GM18519 (cell line): ENCODE measurements around the gene PTPRT.

Source experiments
- ATAC-seq: cut with Tn5 transposase; IDR thresholded peaks from one replicate; pipeline ENCODE4 v1.9.1; 2021; ENCODE audit warnings: mild to moderate bottlenecking, moderate library complexity; ENCODE audit not compliant: unreplicated experiment, low FRiP score

The PTPRT gene

DNA sequence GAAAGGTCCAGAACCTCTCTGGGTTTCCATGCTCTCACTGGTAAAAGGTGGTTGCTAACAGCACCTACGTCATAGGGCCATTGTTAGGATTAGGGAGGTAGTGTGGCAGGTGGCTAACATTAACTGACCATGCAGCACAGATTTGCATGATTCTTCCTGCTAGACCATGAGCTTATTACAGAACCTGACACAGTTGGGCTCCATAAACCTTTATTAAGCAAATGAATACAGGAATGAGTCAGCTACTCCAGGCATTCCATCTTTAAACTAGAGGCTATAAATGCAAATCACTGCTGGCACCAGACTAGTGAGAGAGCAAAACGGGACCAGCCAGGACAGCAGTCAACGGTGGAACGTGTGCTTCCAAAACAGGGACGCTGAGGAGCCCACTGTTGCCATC is 440.1 kb downstream of the PTPRT start:
- ATAC-seq = no peak

DNA sequence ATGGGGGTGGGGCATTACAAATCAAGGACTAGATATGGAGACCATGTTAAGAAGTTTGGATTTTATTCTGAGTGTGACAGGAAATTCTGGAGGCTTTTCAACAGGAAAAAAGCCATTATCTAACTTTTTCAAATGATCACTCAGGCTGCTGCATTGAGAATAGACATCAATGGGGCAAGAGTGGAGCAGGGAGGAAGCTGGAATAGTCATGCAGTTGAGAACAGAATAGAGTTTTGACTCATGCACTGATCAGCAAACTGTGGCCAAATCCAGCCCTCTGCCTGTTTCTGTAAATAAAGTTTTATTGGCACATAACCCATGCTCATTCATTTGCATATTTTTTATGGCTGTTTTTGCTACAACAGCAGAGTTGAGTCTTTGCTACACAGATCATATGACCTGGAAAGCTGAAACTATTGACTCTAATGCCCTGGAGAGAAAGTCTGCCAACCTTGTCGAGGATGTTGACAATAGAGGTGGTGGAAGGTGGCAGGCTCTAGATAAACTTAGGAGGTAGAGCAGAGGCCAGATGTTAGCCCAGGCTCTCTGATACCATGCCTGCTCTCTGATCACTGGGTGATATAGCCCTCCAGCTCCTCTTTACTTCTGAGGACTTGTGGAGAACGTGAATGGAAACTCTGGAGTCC is 441.8 kb downstream of the PTPRT start:
- ATAC-seq = no peak

- no peak for ATAC-seq
Observed at GRCh38 chr20:42744756-42745465, 444.8 kb downstream of the PTPRT start.

DNA sequence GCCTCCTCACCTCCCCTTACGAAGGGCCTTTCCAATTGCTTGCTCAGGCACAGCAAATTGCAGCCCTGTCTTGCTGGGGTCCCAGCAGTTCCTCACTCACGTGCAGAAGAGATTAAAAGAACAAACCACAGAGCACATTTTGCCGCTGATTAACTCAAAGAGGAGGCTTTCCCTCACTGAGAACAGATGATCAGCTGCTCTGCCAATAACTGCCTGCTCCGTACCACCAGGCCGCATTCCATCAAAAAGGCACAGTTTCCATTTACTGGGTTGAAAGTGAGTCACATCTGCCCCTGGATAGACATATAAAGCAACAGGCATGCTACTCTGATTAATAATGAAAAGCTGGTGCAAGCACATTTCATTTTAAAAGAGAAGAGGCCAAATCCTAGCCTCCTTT is 446.8 kb downstream of the PTPRT start:
- no peak for ATAC-seq

DNA sequence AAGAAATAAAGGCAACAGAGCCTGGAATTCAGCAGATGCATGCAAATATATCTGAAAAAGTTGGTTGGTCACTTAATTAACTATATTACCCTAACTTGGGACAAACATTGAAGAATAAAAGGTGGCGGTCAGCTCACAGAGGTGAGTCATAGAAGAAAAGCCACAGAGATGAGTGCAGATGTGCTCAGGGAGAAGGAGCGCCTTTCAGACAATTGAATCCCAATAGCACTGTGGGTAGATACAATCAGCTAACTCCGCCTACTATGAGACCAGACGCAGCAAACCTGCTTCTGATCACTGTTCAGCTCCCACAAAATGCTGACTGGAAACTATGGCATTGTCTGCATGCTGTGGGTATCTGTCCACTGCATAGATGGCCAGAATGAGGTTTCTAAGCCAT is 447.8 kb downstream of the PTPRT start:
- no peak for ATAC-seq

- ATAC-seq = no peak
Observed at GRCh38 chr20:42740226-42740870, 449.4 kb downstream of the PTPRT start.

DNA sequence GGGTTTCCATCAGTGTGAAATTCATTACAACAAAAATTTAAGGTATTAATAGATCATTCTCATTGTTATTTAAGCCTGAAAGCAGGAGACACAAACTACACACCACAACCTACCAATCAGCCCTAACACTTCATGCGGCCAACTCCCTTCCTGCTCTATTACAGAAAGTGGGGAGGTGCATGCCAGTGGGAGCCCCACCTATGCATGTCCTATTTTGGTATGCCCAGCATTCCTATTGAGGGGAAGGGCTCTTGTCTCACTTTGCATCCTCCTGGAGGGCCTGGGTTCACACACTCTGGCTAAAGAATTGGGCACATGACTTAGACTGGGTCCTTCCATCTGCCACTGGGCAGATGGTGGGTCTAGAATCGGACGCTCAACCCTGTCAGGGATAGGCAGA is 450.0 kb downstream of the PTPRT start:
- ATAC-seq = no peak

GRCh38 chr20:42735539-42735938 is 454.2 kb downstream of the PTPRT start:
- no peak for ATAC-seq

- no peak for ATAC-seq
Observed at GRCh38 chr20:42734660-42735368, 454.9 kb downstream of the PTPRT start.

GRCh38 chr20:42721923-42722322 is 467.8 kb downstream of the PTPRT start:
- ATAC-seq = no peak

- ATAC-seq = no peak
Observed at GRCh38 chr20:42714298-42715141, 475.2 kb downstream of the PTPRT start.

DNA sequence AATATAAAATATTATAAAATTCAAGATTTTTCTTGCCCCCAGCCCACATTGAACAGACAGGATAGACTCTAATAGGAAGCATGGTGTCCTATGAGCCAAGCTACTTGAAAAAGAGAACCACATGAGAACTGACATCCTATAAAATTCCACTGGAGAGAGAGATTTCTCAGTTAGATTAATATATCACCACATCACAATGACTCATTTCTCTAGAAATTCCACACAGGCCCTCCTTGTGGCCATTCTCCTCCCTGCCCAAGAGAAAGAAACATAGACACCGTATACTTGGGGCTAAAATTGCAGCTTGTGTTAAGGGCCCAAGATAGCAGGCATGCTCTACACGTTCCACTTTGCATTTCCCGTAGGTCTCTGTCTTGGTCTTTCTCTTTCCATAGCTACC is 481.4 kb downstream of the PTPRT start:
- ATAC-seq = no peak

GRCh38 chr20:42706759-42707158 is 482.9 kb downstream of the PTPRT start:
- no peak for ATAC-seq

DNA sequence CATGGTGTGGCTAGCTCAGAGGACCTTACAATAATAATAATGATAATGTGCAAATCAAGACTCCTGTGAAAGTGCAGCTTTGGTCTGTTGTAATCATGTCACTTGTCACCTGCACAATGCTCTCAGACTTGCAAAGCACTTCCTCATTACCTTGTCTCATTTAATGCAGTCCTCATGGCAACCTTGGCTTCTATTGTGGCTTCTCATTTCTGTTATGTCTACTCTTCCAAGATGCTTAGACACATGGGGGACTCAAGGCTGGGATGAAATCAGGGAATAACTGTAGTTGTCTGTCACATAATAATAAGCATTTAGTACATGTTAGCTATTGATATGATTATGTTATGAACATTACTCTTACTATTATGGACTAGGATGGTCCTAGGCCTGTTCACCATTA is 484.2 kb downstream of the PTPRT start:
- no peak for ATAC-seq

DNA sequence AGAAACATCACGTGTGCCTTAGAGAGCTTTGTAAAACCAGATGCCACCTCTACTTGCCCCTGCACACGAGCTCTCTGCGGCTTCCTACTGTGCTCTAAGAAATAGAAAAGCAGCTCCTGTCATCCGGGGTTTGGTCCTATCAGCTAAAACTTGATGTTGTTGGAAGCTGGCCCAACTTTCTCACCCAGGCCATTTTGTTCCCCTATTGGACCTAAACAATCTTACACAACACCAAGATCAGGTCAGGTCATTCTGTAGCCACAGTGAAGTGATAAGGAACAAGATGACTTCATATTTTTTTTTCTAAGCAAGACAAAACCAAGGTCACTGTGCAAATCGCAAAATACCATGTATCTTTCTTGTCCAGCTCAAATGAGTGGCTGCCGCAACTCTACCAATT is 486.0 kb downstream of the PTPRT start:
- no peak for ATAC-seq

- ATAC-seq = no peak
Observed at GRCh38 chr20:42701948-42702347, 487.8 kb downstream of the PTPRT start.

GRCh38 chr20:42700372-42700771 is 489.3 kb downstream of the PTPRT start:
- ATAC-seq = no peak

- ATAC-seq = no peak
Observed at GRCh38 chr20:42697962-42698361, 491.7 kb downstream of the PTPRT start.

- ATAC-seq = no peak
Observed at GRCh38 chr20:42690842-42691437, 498.8 kb downstream of the PTPRT start.

- no peak for ATAC-seq
Observed at GRCh38 chr20:42688576-42688975, 501.1 kb downstream of the PTPRT start.
